A549 (cell line): ENCODE results near the gene SMTNL2. TPM values are rescaled to one million over a fixed set of nuclear protein-coding genes. Genes with fewer than 3 reads are reported as not detected.
"Not testable (repeated sequence)": the region's sequence is repeated elsewhere in the genome, so short reads cannot be mapped to it uniquely, and the experiment has no call there.

Source experiments
- ATAC-seq, 2 experiments: fragments of 200-7000 bp in 1 of 2; fragments of >200 bp in 1 of 2; cut with Nextera tagmentation in 1 of 2; cut with Tn5 transposase in 1 of 2; 3 replicates each; pipeline versions ENCODE4 v1.8.0 to v1.9.1; 2018 to 2020; ENCODE audit warnings: mild to moderate bottlenecking in 1 of 2, moderate library complexity in 1 of 2
- CTCF ChIA-PET: fragments of 300-600 bp; sonication (Branson Sonifier 250); formaldehyde crosslinking; extraction: SDS; loops from one replicate; lab custom pipeline; 2021; ENCODE audit warnings: antibody characterized with exemption, inconsistent platforms; lab: Yijun Ruan, JAX
- POLR2A ChIA-PET: fragments of 350-600 bp; formaldehyde crosslinking; extraction: SDS; loops from one replicate; lab custom pipeline; 2021; ENCODE audit warnings: antibody characterized with exemption, inconsistent platforms; lab: Yijun Ruan, JAX
- DNase-seq, 2 experiments: peaks; one replicate each; pipeline versions ENCODE4 v3.0.0 to v3.0.0-alpha.2; 2011 to 2016; ENCODE audit warnings: low read depth in 1 of 2, low spot score in 1 of 2
- FAIRE-seq: peaks from 2 replicates; lab custom pipeline; 2011; peaks lifted over from hg19 to GRCh38; lab: Jason Lieb, UNC
- H3K27ac ChIP-seq, 2 experiments: fragments of >200 bp; sonication (Bioruptor Twin); formaldehyde crosslinking; 3 replicates each; pipeline ENCODE4 v1.5.1; 2016 to 2017
- H3K4me1 ChIP-seq: fragments of >200 bp; sonication (Bioruptor Twin); formaldehyde crosslinking; 3 replicates; pipeline ENCODE4 v1.6.1; 2016
- H3K4me2 ChIP-seq: fragments of >200 bp; sonication (Bioruptor Twin); formaldehyde crosslinking; 3 replicates; pipeline ENCODE4 v1.6.1; 2016
- H3K4me3 ChIP-seq: fragments of >200 bp; sonication (Bioruptor Twin); formaldehyde crosslinking; 3 replicates; pipeline ENCODE4 v1.5.1; 2016
- H3K9me3 ChIP-seq: fragments of >200 bp; sonication (Bioruptor Twin); formaldehyde crosslinking; 3 replicates; pipeline ENCODE4 v1.6.1; 2016
- BHLHE40 ChIP-seq: IDR thresholded peaks from 2 replicates; pipeline ENCODE4 v1.6.1; 2012; ENCODE audit warnings: low read depth, low read length, inconsistent platforms
- CEBPB ChIP-seq, 2 experiments: fragments of >200 bp in 1 of 2; sonication (Bioruptor Twin) in 1 of 2; formaldehyde crosslinking in 1 of 2; IDR thresholded peaks; 2 replicates each; pipeline ENCODE4 v1.6.1; 2012 to 2016
- CHD2 ChIP-seq: fragments of 150-350 bp; IDR thresholded peaks from 2 replicates; pipeline ENCODE4 v1.6.1; 2014; ENCODE audit warnings: low read length; ENCODE audit not compliant: partially characterized antibody
- FOSB ChIP-seq: fragments of 250-450 bp; sonication (Bioruptor Pico); IDR thresholded peaks from 2 replicates; pipeline ENCODE4 v1.5.0; 2020; ENCODE audit warnings: mild to moderate bottlenecking, moderate library complexity
- GATA3 ChIP-seq: IDR thresholded peaks from 2 replicates; pipeline ENCODE4 v1.6.1; 2012; ENCODE audit warnings: borderline replicate concordance
- HDAC2 ChIP-seq: fragments of 200-600 bp; sonication (generic); IDR thresholded peaks from 2 replicates; pipeline ENCODE4 v1.6.1; 2016
- HES2 ChIP-seq: fragments of >200 bp; sonication (Bioruptor Twin); formaldehyde crosslinking; IDR thresholded peaks from 2 replicates; pipeline ENCODE4 v1.6.1; 2016
- HOXA7 ChIP-seq: fragments of 250-450 bp; sonication (Bioruptor Pico); IDR thresholded peaks from 2 replicates; pipeline ENCODE4 v1.5.0; 2020; ENCODE audit warnings: mild to moderate bottlenecking, moderate library complexity
- MAZ ChIP-seq: fragments of 150-350 bp; IDR thresholded peaks from 2 replicates; pipeline ENCODE4 v1.6.1; 2014; ENCODE audit warnings: antibody characterized with exemption, low read depth, low read length, borderline replicate concordance
- NPAS2 ChIP-seq: fragments of 250-450 bp; sonication (Bioruptor Pico); IDR thresholded peaks from 2 replicates; pipeline ENCODE4 v1.8.0; 2022; ENCODE audit warnings: mild to moderate bottlenecking, moderate library complexity, borderline replicate concordance
- PHF8 ChIP-seq: fragments of 200-600 bp; sonication (generic); IDR thresholded peaks from 2 replicates; pipeline ENCODE4 v1.6.1; 2016; ENCODE audit warnings: low read depth, mild to moderate bottlenecking, antibody characterized with exemption, moderate library complexity, borderline replicate concordance
- RCOR1 ChIP-seq: fragments of 150-350 bp; IDR thresholded peaks from 2 replicates; pipeline ENCODE4 v1.6.1; 2014; ENCODE audit warnings: antibody characterized with exemption, low read length, low read depth
- RFX5 ChIP-seq: fragments of 450-650 bp; IDR thresholded peaks from 2 replicates; pipeline ENCODE4 v1.7.1; 2014; ENCODE audit warnings: antibody characterized with exemption, mild to moderate bottlenecking, moderate library complexity
- SREBF2 ChIP-seq: fragments of 450-650 bp; IDR thresholded peaks from 2 replicates; pipeline ENCODE4 v1.6.1; 2014; ENCODE audit warnings: mild to moderate bottlenecking, moderate library complexity
- ZC3H11A ChIP-seq: fragments of 450-650 bp; IDR thresholded peaks from 2 replicates; pipeline ENCODE4 v1.6.1; 2014; ENCODE audit warnings: antibody characterized with exemption, mild to moderate bottlenecking
- ZSCAN20 ChIP-seq: fragments of 250-450 bp; sonication (Bioruptor Pico); IDR thresholded peaks from 2 replicates; pipeline ENCODE4 v1.8.0; 2022; ENCODE audit warnings: mild to moderate bottlenecking, moderate library complexity
- WGBS: methylation state at CpG from one replicate; pipeline ENCODE4 v1.1.6; 2017; ENCODE audit errors: missing lambda C conversion rate; 5-methylcytosine and 5-hydroxymethylcytosine counted together
- polyA plus RNA-seq, 4 experiments: library from polyadenylated mRNA; depleted of rRNA in 3 of 4; stranded (reverse); fragments of >200 nt; fragmentation: RNase III in 1 of 4; extraction: RNeasy Plus Mini Kit Qiagen cat#74134 plus additional on column Dnase treatment in 1 of 4; gene quantifications; 2 replicates in 3 of 4; 3 replicates in 1 of 4; pipeline ENCODE4 v1.2.3, GENCODE V29; 2011 to 2017

SMTNL2 gene
- polyA plus RNA-seq, 2 of the 4 experiments (the other 2 are of a cell fraction), result 0.05 to 0.06 TPM

GRCh38 chr17:4574448-4575045 is 9.8 kb upstream of the SMTNL2 start:
- H3K4me3 ChIP-seq, result no peak overlapping the region
- H3K4me2 ChIP-seq, result no peak overlapping the region
- TF ChIP-seq CEBPB (IDR thresholded peaks at IDR 0.05), result no peak
- no peak for TF ChIP-seq GATA3
- no peak for TF ChIP-seq SREBF2
- no peak for TF ChIP-seq NPAS2
- no peak for TF ChIP-seq RCOR1
- no peak for TF ChIP-seq CHD2
- FAIRE-seq (no peak), DNase-seq (no peak), ATAC-seq (no peak)
- no peaks in the 10 kb centered on the region for H3K9me3 ChIP-seq
- CTCF ChIA-PET, result interaction anchor here (1.0 to 4.2 kb wide), 7 partner anchors 7 to 51 kb away, joined by 3 to 48 read pairs (median 6); no protein-coding TSS in a partner anchor
- H3K4me1 ChIP-seq, result peaks cover 6% of the 10 kb centered on the region; the same call in 1 of the 3 replicates
- POLR2A ChIA-PET, result no interaction called here
- 88% methylated on average over 9 of the region's 9 CpGs for WGBS
- no peak overlapping the region for H3K27ac ChIP-seq

GRCh38 chr17:4576161-4576558 is 8.2 kb upstream of the SMTNL2 start:
- DNase-seq (no peak), FAIRE-seq (no peak), ATAC-seq (no peak)
- Histone ChIP-seq H3K4me3 (no peak overlapping the region), H3K4me1 (peaks cover 6% of the 10 kb centered on the region; the same call in 1 of the 3 replicates), H3K27ac (no peak overlapping the region), H3K4me2 (no peak overlapping the region), H3K9me3 (no peaks in the 10 kb centered on the region)
- TF ChIP-seq ZC3H11A (no peak), HES2 (no peak), PHF8 (no peak), CEBPB (IDR thresholded peaks at IDR 0.05) (no peak), FOSB (CRISPR knock-in tag) (no peak), MAZ (no peak)
- CTCF ChIA-PET, result interaction anchor here (1.4 to 4.2 kb wide), 6 partner anchors 9 to 214 kb away, joined by 4 to 48 read pairs (median 6); no protein-coding TSS in a partner anchor
- 51% methylated on average over 6 of the region's 6 CpGs for WGBS
- POLR2A ChIA-PET, result no interaction called here

GRCh38 chr17:4576729-4577322 is 7.5 kb upstream of the SMTNL2 start:
- Histone ChIP-seq H3K9me3 (no peaks in the 10 kb centered on the region), H3K27ac (no peak overlapping the region), H3K4me1 (peaks cover 6% of the 10 kb centered on the region; the same call in 1 of the 3 replicates), H3K4me3 (no peak overlapping the region), H3K4me2 (no peak overlapping the region)
- DNase-seq, result no peak
- WGBS, result 83% methylated on average over 13 of the region's 18 CpGs
- ChIA-PET POLR2A (no interaction called here), CTCF (interaction anchor here (0.8 to 4.2 kb wide), 11 partner anchors 9 to 313 kb away, joined by 3 to 48 read pairs (median 4); no protein-coding TSS in a partner anchor)
- no peak for FAIRE-seq
- peak in 1 of 2 experiments; percentile 10; a peak in 1 of 6 replicates for ATAC-seq
- TF ChIP-seq HDAC2, result no peak
- no peak for TF ChIP-seq ZC3H11A
- no peak for TF ChIP-seq BHLHE40

- H3K9me3 ChIP-seq, result no peaks in the 10 kb centered on the region
- H3K4me2 ChIP-seq, result no peak overlapping the region
- DNase-seq (no peak), FAIRE-seq (no peak), ATAC-seq (no peak)
- ChIA-PET CTCF (interaction anchor here (0.8 to 4.2 kb wide), 11 partner anchors 10 to 312 kb away, joined by 3 to 48 read pairs (median 4); no protein-coding TSS in a partner anchor), POLR2A (no interaction called here)
- no peak for TF ChIP-seq ZSCAN20
- no peak for TF ChIP-seq RFX5
- TF ChIP-seq HOXA7 (CRISPR knock-in tag), result no peak
- no peak overlapping the region for H3K4me3 ChIP-seq
- peaks cover 6% of the 10 kb centered on the region; the same call in 1 of the 3 replicates for H3K4me1 ChIP-seq
- no peak overlapping the region for H3K27ac ChIP-seq
- 75% methylated on average over 8 of the region's 8 CpGs for WGBS
Observed at GRCh38 chr17:4577386-4577993, 6.8 kb upstream of the SMTNL2 start.

- FAIRE-seq, POLR2A ChIA-PET, H3K4me3 ChIP-seq, H3K4me1 ChIP-seq, DNase-seq, H3K9me3 ChIP-seq, ATAC-seq, H3K27ac ChIP-seq, H3K4me2 ChIP-seq: not testable (repeated sequence)
- CTCF ChIA-PET, result interaction anchor here (0.9 to 4.2 kb wide), 5 partner anchors 11 to 47 kb away, joined by 3 to 48 read pairs (median 5); no protein-coding TSS in a partner anchor
- 87% methylated on average over 6 of the region's 24 CpGs for WGBS
Observed at GRCh38 chr17:4578349-4578748, 6.0 kb upstream of the SMTNL2 start.
